ENCODE results near the gene UNC119.

DNA sequence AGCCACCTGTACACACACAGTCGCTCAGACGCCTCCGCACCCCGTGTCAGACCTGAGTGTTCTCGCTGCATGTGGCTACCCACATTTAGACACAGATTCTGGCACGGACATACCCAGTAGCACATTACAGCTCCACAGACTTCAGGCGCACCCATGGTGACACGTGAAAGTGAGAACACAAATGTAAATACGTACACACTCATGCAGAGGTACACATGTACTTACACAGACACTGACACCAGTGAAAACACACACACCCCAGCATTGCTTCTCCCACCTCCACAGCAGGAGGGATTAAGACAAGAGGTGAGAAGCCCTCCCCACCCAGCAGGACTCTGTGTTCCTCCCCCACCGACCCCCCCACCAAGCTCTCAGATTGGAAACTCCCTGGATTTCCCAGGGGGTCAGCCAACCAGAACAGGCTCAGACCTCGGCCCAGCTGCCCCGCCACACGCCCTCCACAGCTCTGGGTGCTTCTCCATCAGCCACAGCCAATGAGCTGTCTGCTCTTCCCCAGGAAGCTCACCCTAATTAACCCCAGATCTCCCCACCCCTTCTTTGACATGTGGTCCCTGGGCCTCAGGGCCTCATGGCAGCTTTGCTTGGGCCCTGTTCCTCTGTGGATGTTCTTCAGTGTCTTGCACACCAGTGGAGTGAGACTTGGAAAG, 51.6 kb downstream of the UNC119 start:
- TF ChIP-seq, protein P1, sequence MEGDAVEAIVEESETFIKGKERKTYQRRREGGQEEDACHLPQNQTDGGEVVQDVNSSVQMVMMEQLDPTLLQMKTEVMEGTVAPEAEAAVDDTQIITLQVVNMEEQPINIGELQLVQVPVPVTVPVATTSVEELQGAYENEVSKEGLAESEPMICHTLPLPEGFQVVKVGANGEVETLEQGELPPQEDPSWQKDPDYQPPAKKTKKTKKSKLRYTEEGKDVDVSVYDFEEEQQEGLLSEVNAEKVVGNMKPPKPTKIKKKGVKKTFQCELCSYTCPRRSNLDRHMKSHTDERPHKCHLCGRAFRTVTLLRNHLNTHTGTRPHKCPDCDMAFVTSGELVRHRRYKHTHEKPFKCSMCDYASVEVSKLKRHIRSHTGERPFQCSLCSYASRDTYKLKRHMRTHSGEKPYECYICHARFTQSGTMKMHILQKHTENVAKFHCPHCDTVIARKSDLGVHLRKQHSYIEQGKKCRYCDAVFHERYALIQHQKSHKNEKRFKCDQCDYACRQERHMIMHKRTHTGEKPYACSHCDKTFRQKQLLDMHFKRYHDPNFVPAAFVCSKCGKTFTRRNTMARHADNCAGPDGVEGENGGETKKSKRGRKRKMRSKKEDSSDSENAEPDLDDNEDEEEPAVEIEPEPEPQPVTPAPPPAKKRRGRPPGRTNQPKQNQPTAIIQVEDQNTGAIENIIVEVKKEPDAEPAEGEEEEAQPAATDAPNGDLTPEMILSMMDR (optimal IDR thresholded peaks at IDR 0.05 in 1 of 3, IDR thresholded peaks at IDR 0.05 in 1 of 3, conservative IDR thresholded peaks at IDR 0.05 in 1 of 3; ENCODE audit: extremely low read depth in 1 of 3, insufficient read depth in 2 of 3, low read length in 3 of 3), result no peak
- TF ChIP-seq EZH2 (IDR thresholded peaks at IDR 0.05; ENCODE audit: low read length), result no peak
